Stomach (tissue), 9 donors: ENCODE measurements around the gene GGACT. TPM values are rescaled to one million over a fixed set of nuclear protein-coding genes. Genes with fewer than 3 reads are reported as not detected.

Source experiments
- DNase-seq, 2 donors: peaks; one replicate each; pipeline versions ENCODE4 v3.0.0 to v3.0.0-alpha.2; 2013 to 2019
- H3K27ac ChIP-seq, 5 donors: fragments of 200-600 bp in 4 of 5; sonication (generic) in 4 of 5; one replicate each; pipeline ENCODE4 v1.5.1; 2013 to 2019; ENCODE audit warnings: mild to moderate bottlenecking in 1 of 5, moderate library complexity in 1 of 5
- H3K27me3 ChIP-seq, 3 donors: fragments of 200-600 bp; sonication (generic); one replicate each; pipeline ENCODE4 v1.5.1; 2017 to 2019; ENCODE audit warnings: mixed run types in 1 of 3
- H3K36me3 ChIP-seq, 4 donors: fragments of 200-600 bp; sonication (generic); 1 replicate in 3 of 4; 2 replicates in 1 of 4; pipeline ENCODE4 v1.5.1; 2016 to 2019
- H3K4me1 ChIP-seq, 4 donors: fragments of 200-600 bp; sonication (generic); one replicate each; pipeline ENCODE4 v1.5.1; 2016 to 2019
- H3K4me3 ChIP-seq, 4 donors: fragments of 200-600 bp; sonication (generic) in 3 of 4; one replicate each; pipeline ENCODE4 v1.5.1; 2016 to 2019; ENCODE audit warnings: mild to moderate bottlenecking in 1 of 4
- H3K9me3 ChIP-seq, 4 donors: fragments of 200-600 bp; sonication (generic); one replicate each; pipeline ENCODE4 v1.5.1; 2016 to 2019
- CTCF ChIP-seq, 7 experiments: fragments of 450-650 bp in 4 of 7; fragments of 200-600 bp in 3 of 7; sonication (generic) in 3 of 7; IDR thresholded peaks; one replicate each; pipeline ENCODE4 v1.5.1; 2016 to 2019; ENCODE audit warnings: antibody characterized with exemption in 7 of 7, control low read depth in 2 of 7, mild to moderate bottlenecking in 1 of 7
- EP300 ChIP-seq: sonication (generic); formaldehyde crosslinking; IDR thresholded peaks from one replicate; pipeline ENCODE4 v1.6.1; 2017; ENCODE audit warnings: antibody characterized with exemption
- POLR2A ChIP-seq, 4 donors: fragments of 450-650 bp; IDR thresholded peaks; one replicate each; pipeline ENCODE4 v1.6.1; 2016; ENCODE audit warnings: antibody characterized with exemption in 4 of 4, control low read depth in 2 of 4, mild to moderate bottlenecking in 1 of 4, moderate library complexity in 1 of 4
- POLR2AphosphoS5 ChIP-seq, 3 donors: sonication (generic); formaldehyde crosslinking; IDR thresholded peaks; one replicate each; pipeline ENCODE4 v1.6.1; 2016; ENCODE audit warnings: antibody characterized with exemption in 3 of 3
- WGBS, 5 donors: extraction: QIAGEN DNeasy Blood & Tissue Kit in 3 of 5; methylation state at CpG; one replicate each; pipeline versions ENCODE4 v1.1.5 to v1.1.7; 2013 to 2018; 5-methylcytosine and 5-hydroxymethylcytosine counted together
- intact Hi-C: fragments of 100-400 bp; cut with DNase I; formaldehyde crosslinking; loops from one replicate; pipeline ENCODE4 v1.15.1; 2023; ENCODE audit warnings: low total_unique reads
- polyA plus RNA-seq, 3 donors: library from polyadenylated mRNA; stranded (reverse); fragments of 200-250 nt; gene quantifications; one replicate each; pipeline ENCODE4 v1.2.3, GENCODE V29; 2013
- total RNA-seq, 5 donors: library from RNA; depleted of rRNA; stranded (reverse); fragments of >200 nt; gene quantifications; one replicate each; pipeline versions ENCODE4 v1.1.0 to v1.2.3, GENCODE V29; 2014 to 2016
- donor health status: healthy with polysubstance abuse.
- donor health status: Bipolar disorder and iron deficiency.
- donor health status: healthy.

The GGACT gene
- total and polyA plus RNA-seq, 8 donors, result 1.4 to 13.2 (median 6.0) TPM

DNA sequence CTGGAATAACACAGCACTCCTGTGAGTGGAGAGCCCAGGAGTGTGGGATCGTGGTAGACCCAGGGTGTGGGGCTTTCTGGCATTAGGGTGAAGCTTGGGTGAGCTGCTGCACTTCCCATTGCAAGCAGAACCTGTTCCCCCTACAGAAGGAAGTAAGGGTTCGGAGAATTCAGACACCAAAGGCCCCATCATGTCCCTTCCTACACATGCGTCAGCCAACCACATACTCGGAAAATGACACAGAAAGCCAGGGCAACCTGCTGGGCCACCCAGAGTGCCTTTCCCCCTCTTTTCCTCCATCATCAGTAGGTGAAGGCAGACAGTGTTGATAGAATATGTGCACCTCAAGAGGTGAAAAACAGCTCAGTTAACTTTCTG, 42.9 kb downstream of the GGACT start:
- H3K27me3 ChIP-seq, result no peaks in the 10 kb centered on the region
- intact Hi-C loops, result no loop called here
- peak overlapping the region in 2 of 5 donors; percentile 37 to 48 for H3K27ac ChIP-seq
- DNase-seq, result no peak
- H3K9me3 ChIP-seq, result no peaks in the 10 kb centered on the region
- WGBS, 5 donors, result 89 to 95% (median 91%) methylated on average over 4 of the region's 4 CpGs
- peaks cover 3 to 32% (median 14%) of the 10 kb centered on the region in 4 donors for H3K4me1 ChIP-seq
- TF ChIP-seq POLR2A (IDR thresholded peaks at IDR 0.05) (no peak), POLR2AphosphoS5 (IDR thresholded peaks at IDR 0.05) (no peak), CTCF (IDR thresholded peaks at IDR 0.05) (no peak), EP300 (no peak)
- H3K4me3 ChIP-seq, result no peak overlapping the region
- no peaks in the 10 kb centered on the region for H3K36me3 ChIP-seq

- Histone ChIP-seq H3K27me3 (no peaks in the 10 kb centered on the region), H3K4me1 (peaks cover 3 to 32% (median 14%) of the 10 kb centered on the region in 4 donors), H3K9me3 (no peaks in the 10 kb centered on the region), H3K27ac (peak overlapping the region in 2 of 5 donors; percentile 37 to 48), H3K36me3 (no peaks in the 10 kb centered on the region), H3K4me3 (peak overlapping the region in 1 of 4 donors; percentile 1)
- 73 to 80% (median 75%) methylated on average over 19 to 22 of the region's 22 CpGs for WGBS, 5 donors
- TF ChIP-seq EP300, result no peak
- TF ChIP-seq POLR2AphosphoS5 (IDR thresholded peaks at IDR 0.05), result peak in 1 of 3 donors; percentile 33
- TF ChIP-seq CTCF (IDR thresholded peaks at IDR 0.05), result no peak
- no peak for TF ChIP-seq POLR2A (IDR thresholded peaks at IDR 0.05)
- intact Hi-C loops, result no loop called here
- DNase-seq, result peak in 1 of 2 donors; percentile 59
Observed at GRCh38 chr13:100544866-100545683, 43.5 kb downstream of the GGACT start.

DNA sequence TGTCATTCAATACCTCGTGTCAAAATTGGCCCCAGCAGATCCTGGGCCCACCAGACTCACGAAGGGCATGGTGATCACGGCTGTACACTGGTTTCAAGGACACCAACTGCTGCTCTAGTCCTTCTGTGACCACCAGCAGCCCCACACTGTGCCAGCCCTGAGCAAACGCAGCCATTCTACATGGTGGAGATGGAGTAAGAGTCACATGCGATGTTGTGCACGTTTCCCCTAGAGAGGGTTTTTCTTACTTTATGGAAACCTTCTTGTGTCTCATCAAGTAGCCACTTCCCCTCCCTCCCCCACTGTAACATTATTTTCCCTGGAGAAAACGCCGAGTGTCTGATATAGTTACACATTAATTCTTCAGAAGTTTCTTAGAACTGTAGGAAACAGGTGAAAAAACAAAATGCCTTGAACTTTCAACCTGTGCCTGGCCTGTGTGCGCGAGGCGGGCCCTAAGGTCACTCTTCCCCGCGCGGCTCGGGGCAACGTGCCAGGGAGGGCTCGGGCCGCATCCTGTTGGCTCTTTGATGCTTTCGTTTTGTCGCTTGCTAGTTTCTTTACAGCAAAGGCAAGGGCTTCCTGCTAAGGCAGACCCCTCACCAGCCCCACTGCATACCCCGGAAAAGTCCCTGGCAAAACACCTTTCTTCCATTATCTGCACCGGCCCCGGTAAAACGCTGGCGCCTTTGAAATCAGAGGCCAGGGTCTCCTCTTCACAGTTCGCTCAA, 44.6 kb downstream of the GGACT start:
- Histone ChIP-seq H3K4me3 (peak overlapping the region in 2 of 4 donors; percentile 1 to 17), H3K9me3 (no peaks in the 10 kb centered on the region), H3K36me3 (no peaks in the 10 kb centered on the region), H3K4me1 (peaks cover 0 to 26% (median 14%) of the 10 kb centered on the region in 4 donors), H3K27ac (peak overlapping the region in 2 of 5 donors; percentile 11 to 48), H3K27me3 (no peaks in the 10 kb centered on the region)
- DNase-seq, result no peak
- 65 to 84% (median 71%) methylated on average over 26 of the region's 26 CpGs for WGBS, 5 donors
- TF ChIP-seq POLR2AphosphoS5 (IDR thresholded peaks at IDR 0.05) (no peak), POLR2A (IDR thresholded peaks at IDR 0.05) (no peak), EP300 (no peak), CTCF (IDR thresholded peaks at IDR 0.05) (no peak)
- intact Hi-C loops, result no loop called here

- H3K27ac ChIP-seq, result no peak overlapping the region
- no peaks in the 10 kb centered on the region for H3K27me3 ChIP-seq
- 27 to 46% (median 29%) methylated on average over 8 of the region's 8 CpGs for WGBS, 5 donors
- no peaks in the 10 kb centered on the region for H3K9me3 ChIP-seq
- H3K4me1 ChIP-seq, result peaks cover 0 to 19% (median 9%) of the 10 kb centered on the region in 4 donors
- H3K36me3 ChIP-seq, result no peaks in the 10 kb centered on the region
- TF ChIP-seq EP300 (no peak), CTCF (IDR thresholded peaks at IDR 0.05) (peak in 4 of 7 experiments; percentile 30 to 48 (median 36))
- H3K4me3 ChIP-seq, result no peak overlapping the region
- intact Hi-C loops, result no loop called here
- peak in 1 of 2 donors; percentile 43 for DNase-seq
Observed at GRCh38 chr13:100542826-100543156, 45.8 kb downstream of the GGACT start.
